DND-41 (cell line): ENCODE measurements around the gene DEPDC7.

ENCODE experiments used
- ATAC-seq: fragments of 200-7000 bp; cut with Tn5 transposase; 3 replicates; pipeline ENCODE4 v1.9.1; 2021; ENCODE audit warnings: low read depth; ENCODE audit not compliant: insufficient read depth
- DNase-seq: peaks from one replicate; pipeline ENCODE4 v3.0.0-alpha.2; 2020
- H2AFZ ChIP-seq: 2 replicates; pipeline ENCODE4 v1.6.0; 2012; ENCODE audit warnings: low read depth, low read length
- H3K27ac ChIP-seq: 2 replicates; pipeline ENCODE4 v1.5.1; 2012; ENCODE audit warnings: low read length, inconsistent platforms
- H3K27me3 ChIP-seq: fragments of 200-600 bp; sonication (generic); 2 replicates; pipeline ENCODE4 v1.6.0; 2012; ENCODE audit warnings: low read length, mild to moderate bottlenecking, inconsistent platforms; ENCODE audit not compliant: insufficient read depth, poor library complexity
- H3K36me3 ChIP-seq: 2 replicates; pipeline ENCODE4 v1.5.1; 2012; ENCODE audit warnings: low read length, inconsistent platforms; ENCODE audit not compliant: insufficient read depth
- H3K4me1 ChIP-seq: 2 replicates; pipeline ENCODE4 v1.5.1; 2012; ENCODE audit warnings: mild to moderate bottlenecking, low read length; ENCODE audit not compliant: insufficient read depth
- H3K4me2 ChIP-seq: 2 replicates; pipeline ENCODE4 v1.6.0; 2012; ENCODE audit warnings: mild to moderate bottlenecking, moderate library complexity, low read length, inconsistent platforms; ENCODE audit not compliant: insufficient read depth
- H3K4me3 ChIP-seq, 2 experiments: fragments of 200-600 bp in 1 of 2; shearing (Covaris generic) in 1 of 2; 2 replicates each; pipeline ENCODE4 v1.5.1; 2012 to 2016; ENCODE audit warnings: inconsistent platforms in 2 of 2, low read length in 2 of 2, mild to moderate bottlenecking in 2 of 2, low read depth in 1 of 2, moderate library complexity in 1 of 2
- H3K79me2 ChIP-seq: 2 replicates; pipeline ENCODE4 v1.6.0; 2012; ENCODE audit warnings: low read length, inconsistent platforms; ENCODE audit not compliant: insufficient read depth
- H3K9ac ChIP-seq: 2 replicates; pipeline ENCODE4 v1.6.0; 2012; ENCODE audit warnings: low read depth, mild to moderate bottlenecking, inconsistent platforms, low read length, moderate library complexity
- H3K9me3 ChIP-seq: 2 replicates; pipeline ENCODE4 v1.5.1; 2012; ENCODE audit warnings: low read length, moderate library complexity, mild to moderate bottlenecking, inconsistent platforms; ENCODE audit not compliant: insufficient read depth, severe bottlenecking
- H4K20me1 ChIP-seq: 2 replicates; pipeline ENCODE4 v1.6.0; 2012; ENCODE audit warnings: low read length; ENCODE audit not compliant: insufficient read depth
- CTCF ChIP-seq: IDR thresholded peaks from 2 replicates; pipeline ENCODE4 v1.5.1; 2012; ENCODE audit warnings: borderline replicate concordance, low read length, moderate library complexity, mild to moderate bottlenecking; ENCODE audit not compliant: poor library complexity, severe bottlenecking; ENCODE audit errors: extremely low read depth
- EZH2 ChIP-seq: IDR thresholded peaks from 3 replicates; pipeline ENCODE4 v1.6.1; 2012; ENCODE audit warnings: borderline replicate concordance, low read depth, mild to moderate bottlenecking, moderate library complexity, low read length, inconsistent platforms; ENCODE audit not compliant: severe bottlenecking

DEPDC7 gene

DNA sequence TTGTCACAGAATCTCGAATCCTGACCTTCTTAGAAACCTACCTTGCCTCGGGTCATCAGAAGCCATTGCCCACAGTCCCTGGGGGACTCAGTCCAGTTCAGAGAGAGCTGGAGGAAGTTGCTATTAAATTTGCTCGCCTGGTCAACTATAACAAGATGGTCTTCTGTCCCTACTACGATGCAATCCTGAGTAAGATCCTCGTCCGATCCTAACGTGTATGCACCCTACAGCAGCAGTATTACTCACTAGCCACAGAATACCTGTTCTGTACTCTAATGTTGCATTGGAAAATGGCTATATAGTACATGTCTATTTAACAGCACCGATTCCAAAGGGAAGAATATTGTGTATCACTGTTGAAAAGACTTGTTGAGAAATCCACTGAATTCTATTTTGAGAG lies 56.8 kb downstream of the DEPDC7 start:
- DNase-seq (no peak), ATAC-seq (no peak)
- H3K4me1 ChIP-seq: no peaks in the 10 kb centered on the region
- H3K4me2 ChIP-seq: no peak overlapping the region
- H2AFZ ChIP-seq: no peak overlapping the region
- no peaks in the 10 kb centered on the region for H3K79me2 ChIP-seq
- H3K9ac ChIP-seq: no peak overlapping the region
- H4K20me1 ChIP-seq: no peaks in the 10 kb centered on the region
- no peak overlapping the region for H3K4me3 ChIP-seq
- H3K9me3 ChIP-seq: no peaks in the 10 kb centered on the region
- H3K27me3 ChIP-seq: no peaks in the 10 kb centered on the region
- no peak overlapping the region for H3K27ac ChIP-seq
- H3K36me3 ChIP-seq: peaks cover 79% of the 10 kb centered on the region
- TF ChIP-seq CTCF (no peak), EZH2 (no peak)
